Measurements from ENCODE around the gene TAS1R1. TPM values are rescaled to one million over a fixed set of nuclear protein-coding genes. Genes with fewer than 3 reads are reported as not detected.

TAS1R1 gene
- total and polyA plus RNA-seq, 10 of the 15 experiments (the other 5 are each of a cell fraction or from before 2014, with no cell fraction given), result 0.03 to 0.06 (median 0.04) TPM; not detected in 7

- TF ChIP-seq ZNF592 (IDR thresholded peaks at IDR 0.05) (no peak), REST (IDR thresholded peaks at IDR 0.05; ENCODE audit: low read depth, low read length) (no peak), TAF1 (IDR thresholded peaks at IDR 0.05; ENCODE audit: borderline replicate concordance, low read depth, low read length) (peak; percentile 3; the same call in 1 of the 2 replicates), SMC3 (IDR thresholded peaks at IDR 0.05; ENCODE audit: borderline replicate concordance, low read length) (no peak), ZNF24 (IDR thresholded peaks at IDR 0.05) (peak; percentile 9; the same call in 1 of the 2 replicates)
Measured at GRCh38 chr1:6580119-6580592, 25.0 kb downstream of the TAS1R1 start (continued).

All from GM12878 (cell line).